ENCODE measurements around the gene EPS15. TPM values are rescaled to one million over a fixed set of nuclear protein-coding genes. Genes with fewer than 3 reads are reported as not detected.
"Not testable (repeated sequence)": the region's sequence is repeated elsewhere in the genome, so short reads cannot be mapped to it uniquely, and the experiment has no call there.

EPS15 gene
- total RNA-seq, 4 donors from 2014 or later = 43.8 to 74.0 (median 59.9) TPM

DNA sequence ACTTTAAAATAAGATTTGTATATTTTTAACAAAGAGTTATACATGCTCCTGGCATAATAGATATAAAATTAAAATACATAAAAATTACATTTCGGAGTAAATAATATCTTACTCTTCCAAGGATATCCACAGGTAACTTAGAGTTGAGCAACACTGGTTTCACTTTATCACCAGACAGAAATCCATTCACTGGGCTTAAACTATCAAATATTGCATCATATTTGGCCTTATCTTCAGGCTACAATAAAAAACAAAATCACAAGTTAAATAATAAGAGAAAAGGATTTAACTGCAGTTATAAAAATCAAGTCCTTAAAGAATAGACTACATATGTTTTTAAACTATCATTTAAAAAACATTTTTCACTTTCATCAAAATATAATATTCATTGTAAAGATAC is 55.5 kb downstream of the EPS15 start:
- 68% methylated on average over 1 of the region's 1 CpG for WGBS, 2 donors (ENCODE audit: low coverage in 1 of 2)
- TF ChIP-seq POLR2AphosphoS5 (IDR thresholded peaks at IDR 0.05) = no peak
- no peak for TF ChIP-seq EP300 (IDR thresholded peaks at IDR 0.05; ENCODE audit: low read depth)
- TF ChIP-seq POLR2A (IDR thresholded peaks at IDR 0.05) = no peak
- TF ChIP-seq, protein P1, sequence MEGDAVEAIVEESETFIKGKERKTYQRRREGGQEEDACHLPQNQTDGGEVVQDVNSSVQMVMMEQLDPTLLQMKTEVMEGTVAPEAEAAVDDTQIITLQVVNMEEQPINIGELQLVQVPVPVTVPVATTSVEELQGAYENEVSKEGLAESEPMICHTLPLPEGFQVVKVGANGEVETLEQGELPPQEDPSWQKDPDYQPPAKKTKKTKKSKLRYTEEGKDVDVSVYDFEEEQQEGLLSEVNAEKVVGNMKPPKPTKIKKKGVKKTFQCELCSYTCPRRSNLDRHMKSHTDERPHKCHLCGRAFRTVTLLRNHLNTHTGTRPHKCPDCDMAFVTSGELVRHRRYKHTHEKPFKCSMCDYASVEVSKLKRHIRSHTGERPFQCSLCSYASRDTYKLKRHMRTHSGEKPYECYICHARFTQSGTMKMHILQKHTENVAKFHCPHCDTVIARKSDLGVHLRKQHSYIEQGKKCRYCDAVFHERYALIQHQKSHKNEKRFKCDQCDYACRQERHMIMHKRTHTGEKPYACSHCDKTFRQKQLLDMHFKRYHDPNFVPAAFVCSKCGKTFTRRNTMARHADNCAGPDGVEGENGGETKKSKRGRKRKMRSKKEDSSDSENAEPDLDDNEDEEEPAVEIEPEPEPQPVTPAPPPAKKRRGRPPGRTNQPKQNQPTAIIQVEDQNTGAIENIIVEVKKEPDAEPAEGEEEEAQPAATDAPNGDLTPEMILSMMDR (IDR thresholded peaks at IDR 0.05) = no peak
- Histone ChIP-seq H3K36me3 (peaks cover 0 to 46% (median 12%) of the 10 kb centered on the region in 4 donors), H3K4me3 (no peak overlapping the region), H3K27ac (no peak overlapping the region), H3K4me1 (peaks cover 0 to 4% (median 1%) of the 10 kb centered on the region in 4 donors), H3K9me3 (no peaks in the 10 kb centered on the region), H3K27me3 (no peaks in the 10 kb centered on the region)
- intact Hi-C loops (cut with DNase I; ENCODE audit: low total_unique reads) = no loop called here
- in situ Hi-C loops (cut with MboI; ENCODE audit: low pct_ligation_motif_present in 1 of 4, low pct_unique_long_range_greater_than_20kb in 1 of 4, low sequenced_read_pairs in 3 of 4) = no loop called here
- DNase-seq = no peak

DNA sequence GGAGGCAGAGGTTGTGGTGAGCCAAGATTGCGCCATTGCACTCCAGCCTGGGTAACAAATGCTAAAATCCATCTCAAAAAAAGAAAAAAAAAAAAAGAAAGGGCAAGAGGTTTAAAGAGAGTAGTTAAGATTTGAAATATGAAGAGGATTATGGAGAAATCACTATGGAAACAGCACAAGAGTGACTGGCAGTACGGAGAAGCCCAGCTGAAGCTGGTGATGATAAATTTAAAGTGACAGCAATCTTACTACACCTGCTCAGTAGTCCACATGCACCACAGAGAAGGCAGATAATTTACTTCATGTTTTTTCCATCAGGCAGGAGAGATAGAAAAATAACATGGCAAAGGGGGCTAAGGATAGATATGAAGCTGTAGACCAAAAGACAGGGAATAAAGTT is 56.8 kb downstream of the EPS15 start:
- H3K9me3 ChIP-seq; in situ Hi-C loops (cut with MboI; ENCODE audit: low pct_ligation_motif_present in 1 of 4, low pct_unique_long_range_greater_than_20kb in 1 of 4, low sequenced_read_pairs in 3 of 4); H3K27ac ChIP-seq; H3K4me1 ChIP-seq; H3K4me3 ChIP-seq; DNase-seq; intact Hi-C loops (cut with DNase I; ENCODE audit: low total_unique reads); H3K27me3 ChIP-seq: not testable (repeated sequence)
- 84 to 86% methylated on average over 1 to 2 of the region's 2 CpGs for WGBS, 2 donors (ENCODE audit: low coverage in 1 of 2)
- peaks cover 0 to 52% (median 9%) of the 10 kb centered on the region in 4 donors for H3K36me3 ChIP-seq

DNA sequence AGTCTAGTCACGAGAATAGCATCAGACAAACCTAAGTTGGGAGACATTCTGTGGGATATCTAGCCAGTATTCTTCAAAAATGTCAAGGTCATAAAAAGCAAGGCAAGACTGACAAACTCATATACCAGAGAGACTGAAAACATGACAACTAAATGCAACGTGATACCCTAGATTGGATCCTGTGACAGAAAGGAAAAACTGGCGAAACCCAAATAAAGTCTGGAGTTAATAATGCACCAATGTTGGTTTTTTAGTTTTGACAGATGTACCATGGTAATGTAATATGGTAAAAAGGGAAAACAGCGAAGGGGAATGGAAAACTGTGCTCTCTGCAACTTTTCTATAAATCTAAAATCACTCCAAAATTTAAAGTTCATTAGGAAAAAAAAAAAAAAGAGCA is 64.5 kb downstream of the EPS15 start:
- in situ Hi-C loops (cut with MboI; ENCODE audit: low pct_ligation_motif_present in 1 of 4, low pct_unique_long_range_greater_than_20kb in 1 of 4, low sequenced_read_pairs in 3 of 4) = no loop called here
- no peak for DNase-seq
- H3K4me3 ChIP-seq = no peak overlapping the region
- WGBS, 2 donors (ENCODE audit: low coverage in 1 of 2) = 94 to 97% methylated on average over 4 of the region's 4 CpGs
- no peaks in the 10 kb centered on the region for H3K9me3 ChIP-seq
- no peaks in the 10 kb centered on the region for H3K27me3 ChIP-seq
- H3K27ac ChIP-seq = no peak overlapping the region
- intact Hi-C loops (cut with DNase I; ENCODE audit: low total_unique reads) = no loop called here
- TF ChIP-seq, protein P1 (IDR thresholded peaks at IDR 0.05) = no peak
- TF ChIP-seq POLR2A (IDR thresholded peaks at IDR 0.05) (no peak), EP300 (IDR thresholded peaks at IDR 0.05; ENCODE audit: low read depth) (no peak), POLR2AphosphoS5 (IDR thresholded peaks at IDR 0.05) (no peak)
- no peaks in the 10 kb centered on the region for H3K4me1 ChIP-seq
- peaks cover 0 to 25% (median 3%) of the 10 kb centered on the region in 4 donors for H3K36me3 ChIP-seq

DNA sequence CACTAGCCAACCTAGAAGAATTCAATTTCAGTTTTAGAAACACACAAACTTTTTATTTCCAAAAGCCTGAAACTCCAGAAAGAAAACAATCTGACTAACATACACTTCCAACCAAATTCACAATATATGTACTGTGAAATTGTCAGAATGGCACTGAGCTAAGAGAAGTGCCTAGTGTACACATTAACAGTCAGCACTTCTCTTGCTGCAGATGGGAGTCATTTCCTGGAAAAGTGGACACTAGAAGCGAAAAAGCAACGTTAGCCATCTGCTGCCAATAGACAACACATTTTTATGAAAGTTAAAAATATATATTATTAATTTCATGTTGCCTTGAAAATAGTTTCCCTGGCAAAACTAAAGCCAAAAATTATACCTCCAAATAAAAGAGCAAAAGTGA is 66.1 kb downstream of the EPS15 start:
- Histone ChIP-seq H3K36me3 (peaks cover 0 to 11% (median 3%) of the 10 kb centered on the region in 4 donors), H3K27ac (no peak overlapping the region), H3K4me3 (no peak overlapping the region), H3K9me3 (no peaks in the 10 kb centered on the region), H3K4me1 (no peaks in the 10 kb centered on the region), H3K27me3 (no peaks in the 10 kb centered on the region)
- no peak for DNase-seq
- intact Hi-C loops (cut with DNase I; ENCODE audit: low total_unique reads) (no loop called here), in situ Hi-C loops (cut with MboI; ENCODE audit: low pct_ligation_motif_present in 1 of 4, low pct_unique_long_range_greater_than_20kb in 1 of 4, low sequenced_read_pairs in 3 of 4) (no loop called here)
- TF ChIP-seq POLR2A (IDR thresholded peaks at IDR 0.05) = no peak
- TF ChIP-seq POLR2AphosphoS5 (IDR thresholded peaks at IDR 0.05) = no peak
- TF ChIP-seq EP300 (IDR thresholded peaks at IDR 0.05; ENCODE audit: low read depth) = no peak
- TF ChIP-seq, protein P1 (IDR thresholded peaks at IDR 0.05) = no peak
- 62 to 68% methylated on average over 2 of the region's 2 CpGs for WGBS, 2 donors (ENCODE audit: low coverage in 1 of 2)

DNA sequence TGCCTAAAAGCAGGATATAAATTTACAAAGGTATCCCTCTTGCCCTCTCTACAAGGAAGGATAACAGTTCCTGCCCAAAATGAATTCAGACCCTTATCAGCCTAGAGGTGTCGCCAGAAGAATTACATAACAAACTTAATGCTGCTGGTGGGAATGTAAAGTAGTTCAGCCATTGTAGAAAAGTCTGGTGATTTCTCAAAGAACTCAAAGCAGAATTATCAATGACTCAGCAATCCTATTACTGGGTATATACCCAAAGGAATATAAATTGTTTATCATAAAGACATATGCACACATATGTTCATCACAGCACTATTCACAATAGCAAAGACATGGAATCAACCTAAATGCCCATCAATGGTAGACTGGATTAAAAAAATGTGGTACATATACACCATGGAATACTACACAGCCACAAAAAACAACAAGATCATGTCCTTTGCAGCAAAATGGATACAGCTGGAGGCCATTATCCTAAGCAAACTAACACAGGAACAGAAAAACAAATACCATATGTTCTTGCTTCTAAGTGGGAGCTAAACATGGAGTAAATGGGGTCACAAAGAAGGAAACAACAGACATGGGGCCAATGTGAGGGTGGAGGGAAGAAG is 70.1 kb downstream of the EPS15 start:
- in situ Hi-C loops (cut with MboI; ENCODE audit: low pct_ligation_motif_present in 1 of 4, low pct_unique_long_range_greater_than_20kb in 1 of 4, low sequenced_read_pairs in 3 of 4); DNase-seq; H3K27me3 ChIP-seq; H3K4me1 ChIP-seq; intact Hi-C loops (cut with DNase I; ENCODE audit: low total_unique reads); H3K4me3 ChIP-seq; H3K36me3 ChIP-seq; H3K27ac ChIP-seq; H3K9me3 ChIP-seq: not testable (repeated sequence)
- 96 to 100% methylated on average over 1 of the region's 1 CpG for WGBS, 2 donors (ENCODE audit: low coverage in 1 of 2)

All from transverse colon (tissue), 4 donors.